Caco-2 (cell line): ENCODE data around the gene KIRREL3. TPM values are rescaled to one million over a fixed set of nuclear protein-coding genes. Genes with fewer than 3 reads are reported as not detected.

Experiments
- BruUV-seq: library from RNA; stranded (reverse); fragments of 400-500 nt; replicated peaks from 2 replicates; lab custom pipeline; 2021; lab: Mats Ljungman, UMichigan
- CTCF ChIA-PET: fragments of 300-600 bp; sonication (Branson Sonifier 250); formaldehyde crosslinking; loops from one replicate; lab custom pipeline; 2022; ENCODE audit warnings: antibody characterized with exemption; lab: Charles Lee
- POLR2A ChIA-PET: fragments of 300-600 bp; sonication (Branson Sonifier 250); formaldehyde crosslinking; loops from one replicate; lab custom pipeline; 2022; ENCODE audit warnings: antibody characterized with exemption; lab: Charles Lee
- DNase-seq, 2 experiments: peaks; one replicate each; pipeline versions ENCODE4 v3.0.0 to v3.0.0-alpha.2; 2020 to 2022
- H3K27me3 ChIP-seq: replicated peaks from 2 replicates; pipeline ENCODE4 v1.6.0; 2011; ENCODE audit warnings: low read length; ENCODE audit not compliant: control insufficient read depth, insufficient read depth
- H3K36me3 ChIP-seq: 2 replicates; pipeline ENCODE4 v1.5.1; 2011; ENCODE audit warnings: low read length; ENCODE audit not compliant: control insufficient read depth, insufficient read depth
- H3K4me1 ChIP-seq: fragments of 250-450 bp; sonication (Bioruptor Pico); 2 replicates; pipeline ENCODE4 v1.5.1; 2020; ENCODE audit warnings: mild to moderate bottlenecking
- H3K4me3 ChIP-seq: 2 replicates; pipeline ENCODE4 v1.5.1; 2011; ENCODE audit warnings: low read depth, mild to moderate bottlenecking, control low read depth, low read length
- H3K9me3 ChIP-seq: fragments of 250-450 bp; sonication (Bioruptor Pico); 2 replicates; pipeline ENCODE4 v1.5.1; 2020; ENCODE audit warnings: mild to moderate bottlenecking, moderate library complexity
- H3K27ac Mint-ChIP-seq: one replicate; pipeline ENCODE4 v1.8.0; 2022; ENCODE audit warnings: mixed read lengths; ENCODE audit not compliant: unreplicated experiment
- H3K27me3 Mint-ChIP-seq: one replicate; pipeline ENCODE4 v1.8.0; 2022; ENCODE audit warnings: mixed read lengths; ENCODE audit not compliant: insufficient read depth, unreplicated experiment
- H3K36me3 Mint-ChIP-seq: one replicate; pipeline ENCODE4 v1.8.0; 2022; ENCODE audit warnings: mild to moderate bottlenecking, mixed read lengths; ENCODE audit not compliant: insufficient read depth, unreplicated experiment
- H3K4me1 Mint-ChIP-seq: one replicate; pipeline ENCODE4 v1.8.0; 2022; ENCODE audit warnings: low read depth, mixed read lengths; ENCODE audit not compliant: unreplicated experiment
- H3K4me3 Mint-ChIP-seq: one replicate; pipeline ENCODE4 v1.8.0; 2022; ENCODE audit warnings: mild to moderate bottlenecking, moderate library complexity, mixed read lengths; ENCODE audit not compliant: unreplicated experiment
- H3K9me3 Mint-ChIP-seq: one replicate; pipeline ENCODE4 v1.8.0; 2022; ENCODE audit warnings: mixed read lengths; ENCODE audit not compliant: unreplicated experiment
- intact Hi-C: fragments of 100-400 bp; cut with micrococcal nuclease; formaldehyde crosslinking; loops from one replicate; pipeline ENCODE4 v1.10.0; 2022; ENCODE audit not compliant: unreplicated experiment
- total RNA-seq: library from RNA; stranded (reverse); gene quantifications from 2 replicates; pipeline ENCODE4 v1.2.3, GENCODE V29; 2022
- TF ChIP-seq, protein P1 (sequence below), 2 experiments: fragments of 200-600 bp in 1 of 2; IDR thresholded peaks; 1 replicate in 1 of 2; 2 replicates in 1 of 2; pipeline versions ENCODE4 v1.5.1 to v1.8.0; 2011 to 2022; ENCODE audit warnings: antibody characterized with exemption in 1 of 2, control low read depth in 1 of 2, inconsistent platforms in 1 of 2, low read depth in 1 of 2, low read length in 1 of 2, mild to moderate bottlenecking in 1 of 2, moderate library complexity in 1 of 2; ENCODE audit not compliant: insufficient read depth in 1 of 2, severe bottlenecking in 1 of 2, unreplicated experiment in 1 of 2

The KIRREL3 gene
- total RNA-seq, 1 experiment from 2014 or later = not detected

DNA sequence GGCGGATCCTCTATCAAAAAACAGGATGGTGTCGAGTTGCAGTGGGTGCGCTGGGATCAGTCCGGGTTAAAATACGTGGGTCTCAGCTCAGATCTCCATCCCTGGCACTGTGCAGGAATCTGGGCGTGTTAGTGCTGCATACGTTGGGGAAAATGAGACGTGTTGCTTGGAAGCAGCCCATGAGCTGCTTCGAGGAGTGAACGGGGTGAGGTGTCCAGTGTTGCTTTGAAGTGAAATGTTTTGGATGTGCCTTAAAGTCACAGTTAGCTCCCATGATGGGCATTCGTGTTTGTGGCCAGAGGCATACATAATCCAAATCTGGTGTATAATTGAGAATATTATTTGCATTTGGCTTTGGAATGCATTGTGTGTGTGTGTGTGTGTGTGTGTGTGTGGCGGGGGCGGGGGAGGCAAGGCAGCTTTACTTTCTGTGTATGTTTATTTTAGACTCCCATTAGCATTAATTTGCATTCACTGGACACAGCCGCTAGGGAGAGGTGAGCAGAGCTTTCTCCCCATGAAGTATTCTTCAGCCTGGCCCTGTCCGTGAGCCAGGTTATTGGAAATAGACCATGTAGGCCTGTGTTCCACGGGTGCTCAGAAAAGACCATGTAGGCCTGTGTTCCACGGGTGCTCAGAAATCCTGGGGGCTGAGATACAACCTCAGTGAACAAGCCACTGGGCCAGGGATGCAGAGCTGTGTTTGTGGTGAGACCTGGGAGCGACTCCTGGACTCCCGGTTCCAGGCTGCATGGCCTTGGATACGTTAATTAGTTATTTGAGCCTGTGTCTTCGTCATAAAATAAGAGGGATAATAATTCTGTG lies 510.5 kb downstream of the KIRREL3 start:
- Mint-ChIP-seq H3K9me3 (no peaks in the 10 kb centered on the region), H3K4me3 (no peak overlapping the region), H3K27ac (no peak overlapping the region), H3K36me3 (no peaks in the 10 kb centered on the region), H3K4me1 (no peaks in the 10 kb centered on the region), H3K27me3 (peaks cover 23% of the 10 kb centered on the region)
- ChIA-PET CTCF (interaction anchor here (2.0 kb wide), 1 partner anchor 9 kb away, joined by 13 read pairs; no protein-coding TSS in a partner anchor), POLR2A (interaction anchor here (0.6 kb wide), 1 partner anchor 50 kb away, joined by 7 read pairs; no protein-coding TSS in a partner anchor)
- TF ChIP-seq, protein P1, sequence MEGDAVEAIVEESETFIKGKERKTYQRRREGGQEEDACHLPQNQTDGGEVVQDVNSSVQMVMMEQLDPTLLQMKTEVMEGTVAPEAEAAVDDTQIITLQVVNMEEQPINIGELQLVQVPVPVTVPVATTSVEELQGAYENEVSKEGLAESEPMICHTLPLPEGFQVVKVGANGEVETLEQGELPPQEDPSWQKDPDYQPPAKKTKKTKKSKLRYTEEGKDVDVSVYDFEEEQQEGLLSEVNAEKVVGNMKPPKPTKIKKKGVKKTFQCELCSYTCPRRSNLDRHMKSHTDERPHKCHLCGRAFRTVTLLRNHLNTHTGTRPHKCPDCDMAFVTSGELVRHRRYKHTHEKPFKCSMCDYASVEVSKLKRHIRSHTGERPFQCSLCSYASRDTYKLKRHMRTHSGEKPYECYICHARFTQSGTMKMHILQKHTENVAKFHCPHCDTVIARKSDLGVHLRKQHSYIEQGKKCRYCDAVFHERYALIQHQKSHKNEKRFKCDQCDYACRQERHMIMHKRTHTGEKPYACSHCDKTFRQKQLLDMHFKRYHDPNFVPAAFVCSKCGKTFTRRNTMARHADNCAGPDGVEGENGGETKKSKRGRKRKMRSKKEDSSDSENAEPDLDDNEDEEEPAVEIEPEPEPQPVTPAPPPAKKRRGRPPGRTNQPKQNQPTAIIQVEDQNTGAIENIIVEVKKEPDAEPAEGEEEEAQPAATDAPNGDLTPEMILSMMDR (IDR thresholded peaks at IDR 0.05; ENCODE audit: insufficient read depth in 1 of 2, low read depth in 1 of 2, low read length in 1 of 2, severe bottlenecking in 1 of 2, unreplicated experiment in 1 of 2) = no peak
- intact Hi-C loops = no loop called here
- no peaks in the 10 kb centered on the region; the same call in 1 of the 2 replicates for H3K27me3 ChIP-seq
- no peak for DNase-seq
- H3K4me1 ChIP-seq = no peaks in the 10 kb centered on the region
- BruUV-seq = no TSS peak
- no peaks in the 10 kb centered on the region for H3K9me3 ChIP-seq
- H3K4me3 ChIP-seq = no peak overlapping the region
- no peaks in the 10 kb centered on the region for H3K36me3 ChIP-seq

DNA sequence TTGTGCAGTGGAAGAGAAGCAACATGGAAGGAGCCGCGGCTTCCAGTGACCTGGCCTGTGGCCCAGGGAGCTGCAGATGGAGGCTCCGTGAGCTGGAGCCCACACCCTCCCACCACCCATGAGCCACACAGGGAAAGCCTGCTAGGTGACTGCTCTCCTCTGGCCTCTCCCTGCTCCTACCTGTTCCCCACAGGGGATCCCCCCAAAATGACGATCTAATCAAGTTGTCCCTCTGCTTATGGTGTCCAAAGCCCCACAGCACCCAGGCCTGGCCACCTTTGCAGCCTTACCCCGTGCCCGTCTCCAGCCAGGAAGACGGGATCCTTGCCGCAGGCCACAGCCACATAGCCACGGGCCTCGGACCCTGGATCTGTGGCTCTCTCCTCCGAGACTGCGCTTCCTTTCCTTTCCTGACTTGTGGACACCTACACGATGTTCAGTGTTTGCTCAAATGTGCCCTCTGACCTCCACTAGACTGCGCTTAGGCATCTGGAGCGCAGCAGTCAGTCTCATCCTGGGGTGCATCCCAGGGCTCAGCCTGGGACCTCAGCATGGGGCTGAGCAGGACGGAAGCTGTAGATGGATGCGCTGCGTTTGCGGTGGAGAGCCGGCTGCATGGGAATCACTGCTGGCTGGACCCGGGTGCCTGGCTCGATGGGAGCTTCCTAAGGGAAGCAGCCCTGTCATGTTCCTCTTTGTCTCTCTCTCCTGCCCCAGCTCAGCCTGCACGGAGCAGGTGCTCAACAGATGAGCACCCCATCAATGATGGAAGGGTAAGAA lies 511.8 kb downstream of the KIRREL3 start:
- no peak overlapping the region for H3K4me3 Mint-ChIP-seq
- ChIA-PET POLR2A (no interaction called here), CTCF (interaction anchor here (0.5 to 2.0 kb wide), 3 partner anchors 8 to 961 kb away, joined by 3 to 13 read pairs (median 3); no protein-coding TSS in a partner anchor)
- no peaks in the 10 kb centered on the region for H3K36me3 Mint-ChIP-seq
- intact Hi-C loops = no loop called here
- TF ChIP-seq, protein P1 (IDR thresholded peaks at IDR 0.05; ENCODE audit: insufficient read depth in 1 of 2, low read depth in 1 of 2, low read length in 1 of 2, severe bottlenecking in 1 of 2, unreplicated experiment in 1 of 2) = no peak
- Histone ChIP-seq H3K27me3 (no peaks in the 10 kb centered on the region; the same call in 1 of the 2 replicates), H3K4me3 (no peak overlapping the region), H3K9me3 (no peaks in the 10 kb centered on the region), H3K36me3 (no peaks in the 10 kb centered on the region), H3K4me1 (no peaks in the 10 kb centered on the region)
- DNase-seq = no peak
- no peaks in the 10 kb centered on the region for H3K9me3 Mint-ChIP-seq
- H3K27me3 Mint-ChIP-seq = peaks cover 27% of the 10 kb centered on the region
- H3K4me1 Mint-ChIP-seq = no peaks in the 10 kb centered on the region
- no TSS peak for BruUV-seq
- no peak overlapping the region for H3K27ac Mint-ChIP-seq

DNA sequence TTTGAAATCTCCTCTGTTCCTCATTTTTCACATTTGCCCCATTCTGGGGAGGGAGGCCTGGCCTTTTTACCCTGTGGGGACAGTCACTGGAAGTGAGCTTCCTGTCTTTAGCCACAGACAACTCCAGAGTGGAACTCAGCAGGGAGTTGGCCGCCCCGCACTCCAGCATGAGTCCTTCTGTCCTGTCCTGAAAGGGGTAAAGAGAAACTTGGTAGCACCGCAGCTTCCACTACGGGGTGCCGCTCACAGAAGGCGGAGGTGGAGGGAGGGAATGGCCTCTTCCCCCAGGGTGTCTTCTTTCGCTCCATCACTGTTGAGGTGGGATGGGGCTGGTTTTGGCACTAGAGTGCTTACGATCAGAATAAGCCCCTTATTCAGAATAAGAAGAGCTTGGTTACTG lies 512.9 kb downstream of the KIRREL3 start:
- TF ChIP-seq, protein P1 (IDR thresholded peaks at IDR 0.05; ENCODE audit: insufficient read depth in 1 of 2, low read depth in 1 of 2, low read length in 1 of 2, severe bottlenecking in 1 of 2, unreplicated experiment in 1 of 2) = no peak
- Histone ChIP-seq H3K27me3 (no peaks in the 10 kb centered on the region; the same call in 1 of the 2 replicates), H3K9me3 (no peaks in the 10 kb centered on the region), H3K36me3 (no peaks in the 10 kb centered on the region), H3K4me3 (no peak overlapping the region), H3K4me1 (no peaks in the 10 kb centered on the region)
- no peak for DNase-seq
- Mint-ChIP-seq H3K36me3 (no peaks in the 10 kb centered on the region), H3K9me3 (no peaks in the 10 kb centered on the region), H3K27ac (no peak overlapping the region), H3K4me1 (no peaks in the 10 kb centered on the region), H3K27me3 (peaks cover 32% of the 10 kb centered on the region), H3K4me3 (no peak overlapping the region)
- intact Hi-C loops = no loop called here
- CTCF ChIA-PET = no interaction called here
- BruUV-seq = no TSS peak
- POLR2A ChIA-PET = no interaction called here
